Germinal center (tissue), 1 donor: ENCODE data around the gene DNAJC12.
"Not testable (repeated sequence)": the region's sequence is repeated elsewhere in the genome, so short reads cannot be mapped to it uniquely, and the experiment has no call there.

Source experiments
- DNase-seq: peaks from one replicate; pipeline ENCODE4 v3.0.0; 2012; ENCODE audit warnings: mixed read lengths, low spot score

DNAJC12 gene

DNA sequence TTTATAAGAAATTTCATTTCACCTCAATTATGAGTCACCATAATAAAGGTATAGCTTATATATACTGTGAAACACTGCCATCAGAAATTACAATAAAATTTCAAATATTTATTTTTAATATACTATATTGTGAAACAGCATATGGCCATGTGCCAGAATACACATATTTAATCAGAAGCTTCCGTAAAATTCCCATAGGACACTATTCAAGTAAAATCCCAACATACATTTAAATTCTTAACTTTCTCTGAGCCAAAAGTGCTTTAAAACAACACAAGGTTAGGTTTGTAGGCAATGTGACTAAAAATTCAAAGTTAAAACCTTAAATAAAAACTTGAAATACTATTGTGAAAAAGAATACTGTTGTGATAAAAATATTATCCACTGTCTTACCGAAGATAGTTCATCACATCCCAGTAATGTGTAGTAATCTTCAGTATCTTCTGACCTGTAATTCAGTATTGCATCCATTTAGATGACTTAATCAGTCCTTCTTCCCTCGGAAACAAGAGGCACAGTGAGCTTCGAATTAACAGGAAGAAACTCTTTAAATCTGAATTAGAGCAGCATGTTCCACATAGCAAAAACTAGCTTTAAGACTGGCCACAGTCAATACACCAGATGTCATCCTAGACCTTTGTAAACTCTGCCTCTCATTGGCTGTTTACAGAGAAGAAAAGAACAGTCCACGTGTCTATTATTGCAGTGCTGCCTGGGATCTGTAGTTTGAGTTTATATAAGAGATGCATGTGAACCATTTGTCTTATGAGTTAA, at the start of gene DNAJC12:
Gene DNAJC12, minus strand, starts transcription at position 648 of the 774 bp plus-strand sequence. Its CDS starts 177 bp downstream, at position 471.
- DNase-seq: peak; percentile 8

DNA sequence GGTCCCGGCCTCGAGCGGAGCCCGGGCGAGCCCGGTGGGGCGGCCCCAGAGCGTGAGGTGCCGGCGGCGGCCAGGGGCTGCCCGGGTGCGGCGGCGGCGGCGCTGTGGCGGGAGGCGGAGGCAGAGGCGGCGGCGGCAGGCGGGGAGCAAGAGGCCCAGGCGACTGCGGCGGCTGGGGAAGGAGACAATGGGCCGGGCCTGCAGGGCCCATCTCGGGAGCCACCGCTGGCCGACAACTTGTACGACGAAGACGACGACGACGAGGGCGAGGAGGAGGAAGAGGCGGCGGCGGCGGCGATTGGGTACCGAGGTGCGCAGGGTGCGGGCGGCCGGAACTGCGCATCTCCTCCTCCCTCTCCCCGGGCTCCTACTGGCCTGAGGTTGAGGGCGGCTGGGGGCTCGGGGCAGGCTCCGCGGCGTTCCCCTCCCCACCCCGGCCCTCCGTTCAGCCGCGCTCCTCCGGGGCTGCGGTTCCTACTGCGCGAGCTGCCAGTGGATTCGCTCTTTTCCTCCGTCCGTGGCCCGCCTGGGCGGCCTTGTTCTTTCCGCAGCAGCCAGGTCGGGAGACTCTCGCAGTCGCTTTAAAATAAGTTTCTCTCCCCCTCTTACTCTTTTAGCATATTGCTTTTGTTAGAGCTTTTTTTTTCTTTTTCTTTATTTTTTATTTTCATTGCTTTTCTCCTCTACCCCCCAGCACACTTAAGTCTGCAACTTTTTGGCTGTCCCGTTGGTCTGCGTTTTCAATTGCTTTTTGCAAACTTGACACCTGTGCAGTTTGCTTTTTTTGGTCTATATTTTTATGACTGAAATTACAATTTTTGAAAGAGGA, 47.1 kb upstream of the DNAJC12 start:
- peak; percentile 86 for DNase-seq

DNA sequence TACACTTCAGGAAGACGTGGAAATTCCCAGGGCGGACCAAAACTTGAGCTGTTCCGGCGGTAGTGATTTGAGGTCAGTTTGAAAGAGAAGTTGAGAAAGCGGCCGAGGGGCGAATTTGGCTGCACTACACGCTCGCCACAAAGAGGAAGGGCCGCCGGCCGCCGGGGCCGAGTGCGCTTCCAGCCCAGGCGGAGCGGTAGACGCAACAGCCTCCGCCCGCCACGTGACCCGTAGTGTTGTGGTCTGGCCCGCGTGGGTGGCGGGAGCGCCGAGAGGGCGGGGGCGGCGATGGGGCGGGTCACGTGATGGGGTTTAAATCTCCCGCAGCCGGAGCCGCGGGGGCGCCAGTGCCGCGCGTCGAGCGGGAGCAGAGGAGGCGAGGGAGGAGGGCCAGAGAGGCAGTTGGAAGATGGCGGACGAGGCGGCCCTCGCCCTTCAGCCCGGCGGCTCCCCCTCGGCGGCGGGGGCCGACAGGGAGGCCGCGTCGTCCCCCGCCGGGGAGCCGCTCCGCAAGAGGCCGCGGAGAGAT, 46.4 kb upstream of the DNAJC12 start, which contains the start of gene SIRT1:
Gene SIRT1, plus strand, starts transcription at position 344 of the 529 bp plus-strand sequence. Its CDS starts 66 bp downstream, at position 410.
- peak; percentile 93 for DNase-seq

DNA sequence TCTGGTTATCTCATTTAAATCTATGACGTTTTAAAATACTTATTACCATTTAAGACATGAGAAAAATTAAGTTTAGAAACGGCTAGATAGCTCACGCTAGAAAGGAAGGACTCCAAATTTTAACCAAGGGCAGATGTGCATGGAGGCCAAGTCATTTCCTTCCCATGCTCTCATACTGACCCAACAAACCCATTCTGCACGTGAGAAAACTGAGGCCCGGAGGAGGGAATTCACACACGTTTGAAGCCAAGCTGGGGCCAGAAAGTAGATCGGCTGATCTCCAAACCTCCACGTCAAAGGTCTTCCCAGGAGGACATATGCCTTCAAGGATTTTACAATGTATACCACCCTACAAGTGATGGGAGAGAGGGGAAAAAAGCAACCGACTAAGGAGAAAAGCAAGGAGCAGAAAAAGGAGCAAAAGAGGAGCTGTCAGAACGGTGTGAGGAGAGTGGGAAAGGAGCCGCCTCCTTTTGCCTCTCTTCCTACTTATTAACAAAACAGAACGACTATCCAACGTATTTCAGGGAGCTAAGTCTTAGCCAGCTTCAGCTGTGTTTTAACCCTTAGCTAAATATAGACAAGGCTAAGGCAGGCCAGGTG, 45.8 kb upstream of the DNAJC12 start:
- no peak for DNase-seq

DNA sequence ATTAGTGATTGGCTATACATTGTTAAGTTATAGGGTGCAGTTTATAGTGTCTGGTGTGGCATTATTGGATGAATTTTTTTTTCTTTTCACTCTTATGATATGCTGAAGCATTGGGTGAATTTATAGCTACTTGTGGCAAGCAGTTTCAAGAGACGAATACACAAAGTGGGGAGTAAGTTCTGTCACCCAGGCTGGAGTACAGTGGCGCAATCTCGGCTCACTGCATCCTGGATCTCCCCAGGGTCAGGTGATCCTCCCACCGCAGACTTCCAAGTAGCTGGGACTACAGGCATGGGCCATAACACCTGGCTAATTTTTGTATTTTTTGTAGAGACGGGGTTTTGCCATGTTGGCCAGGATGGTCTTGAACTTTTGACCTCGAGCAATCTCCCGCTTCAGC, 40.1 kb upstream of the DNAJC12 start:
- DNase-seq: no peak

DNA sequence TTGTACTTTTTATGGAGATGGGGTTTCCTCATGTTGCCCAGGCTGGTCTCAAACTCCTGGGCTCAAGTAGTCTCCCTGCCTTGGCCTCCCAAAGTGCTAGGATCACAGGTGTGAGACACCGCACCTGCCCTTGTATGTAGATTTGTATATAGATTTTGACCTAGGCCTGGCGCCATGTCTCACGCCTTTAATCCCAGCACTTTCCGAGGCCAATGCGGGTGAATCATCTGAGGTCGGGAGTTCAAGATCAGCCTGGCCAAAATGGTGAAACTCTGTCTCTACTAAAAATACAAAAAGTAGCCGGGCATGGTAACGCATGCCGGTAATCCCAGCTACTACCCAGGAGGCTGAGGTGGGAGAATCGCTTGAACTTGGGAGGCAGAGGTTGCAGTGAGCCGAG, 39.4 kb upstream of the DNAJC12 start:
- not testable (repeated sequence) for DNase-seq

DNA sequence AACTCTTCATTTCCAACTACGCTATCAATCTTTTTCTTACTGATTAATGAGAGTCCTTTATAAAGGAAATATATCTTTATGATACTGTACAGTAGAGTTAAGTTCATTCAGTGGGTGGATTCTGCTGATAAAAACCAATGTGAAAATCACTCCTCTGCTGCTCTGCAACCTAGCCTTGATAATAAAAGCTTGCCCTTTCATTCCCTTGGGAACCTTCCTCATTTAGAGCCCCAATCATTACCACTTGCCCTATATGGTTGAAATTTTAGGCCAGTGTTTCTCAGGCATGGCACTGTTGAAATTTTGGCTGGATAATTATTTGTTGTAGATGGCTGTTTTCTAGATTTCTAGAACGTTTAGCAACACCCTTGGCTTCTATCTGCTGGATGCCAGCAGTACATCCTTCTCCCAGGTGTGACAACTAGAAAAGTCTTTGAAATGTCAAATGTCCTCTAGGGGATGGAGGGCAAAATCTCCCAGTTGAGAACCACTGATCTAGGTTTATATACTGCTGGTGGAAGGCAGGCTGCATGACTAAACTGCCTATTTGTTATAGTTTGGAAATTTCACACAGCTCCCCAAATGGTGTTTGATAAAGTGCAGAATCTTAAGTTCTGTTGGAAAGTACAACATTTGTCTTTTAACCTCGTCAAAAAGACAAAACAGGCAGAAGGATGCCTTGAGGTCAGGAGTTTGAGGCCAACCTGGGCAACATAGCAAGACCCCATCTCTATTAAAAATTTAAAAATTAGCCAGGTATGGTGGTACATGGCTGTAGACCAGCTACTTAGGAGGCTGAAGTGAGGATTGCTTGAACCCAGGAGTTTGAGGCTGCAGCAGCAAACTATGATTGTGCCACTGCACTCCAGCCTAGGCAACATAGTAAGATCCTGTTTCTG, 37.6 kb upstream of the DNAJC12 start:
- DNase-seq: no peak

DNA sequence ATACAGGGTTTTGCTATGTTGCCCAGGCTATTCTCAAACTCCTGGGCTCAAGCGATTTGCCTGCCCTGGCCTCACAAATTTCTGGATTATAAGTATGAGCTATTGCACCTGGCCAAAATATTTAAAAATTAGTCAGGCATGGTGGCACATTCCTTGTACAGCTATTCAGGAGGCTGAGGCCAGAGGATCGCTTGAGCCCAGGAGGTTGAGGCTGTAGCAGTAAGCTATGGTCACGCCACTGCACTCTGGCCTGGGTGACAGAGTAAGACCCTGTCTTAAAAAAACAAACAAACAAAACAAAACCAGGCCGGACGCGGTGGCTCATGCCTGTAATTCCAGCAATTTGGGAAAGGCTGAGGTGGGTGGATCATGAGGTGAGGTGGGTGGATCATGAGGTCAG, 32.0 kb upstream of the DNAJC12 start:
- DNase-seq: no peak

DNA sequence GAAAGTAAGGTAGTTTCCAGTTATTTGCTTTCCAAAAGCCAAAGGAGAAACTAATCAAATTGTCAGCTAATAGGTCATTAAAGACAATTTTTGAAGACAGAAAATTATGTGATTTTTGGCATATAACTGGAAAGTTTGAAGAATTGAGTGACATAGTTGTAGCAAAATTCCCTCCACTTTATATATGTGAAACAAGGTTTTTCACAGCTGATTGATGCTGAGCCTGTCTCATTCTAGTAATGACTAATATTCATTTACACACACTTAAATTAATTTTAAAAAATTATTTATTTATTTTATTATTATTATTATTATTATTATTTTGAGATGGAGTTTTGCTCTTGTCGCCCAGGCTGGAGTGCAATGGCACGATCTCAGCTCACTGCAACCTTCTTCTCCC, 30.1 kb upstream of the DNAJC12 start:
- DNase-seq: no peak

DNA sequence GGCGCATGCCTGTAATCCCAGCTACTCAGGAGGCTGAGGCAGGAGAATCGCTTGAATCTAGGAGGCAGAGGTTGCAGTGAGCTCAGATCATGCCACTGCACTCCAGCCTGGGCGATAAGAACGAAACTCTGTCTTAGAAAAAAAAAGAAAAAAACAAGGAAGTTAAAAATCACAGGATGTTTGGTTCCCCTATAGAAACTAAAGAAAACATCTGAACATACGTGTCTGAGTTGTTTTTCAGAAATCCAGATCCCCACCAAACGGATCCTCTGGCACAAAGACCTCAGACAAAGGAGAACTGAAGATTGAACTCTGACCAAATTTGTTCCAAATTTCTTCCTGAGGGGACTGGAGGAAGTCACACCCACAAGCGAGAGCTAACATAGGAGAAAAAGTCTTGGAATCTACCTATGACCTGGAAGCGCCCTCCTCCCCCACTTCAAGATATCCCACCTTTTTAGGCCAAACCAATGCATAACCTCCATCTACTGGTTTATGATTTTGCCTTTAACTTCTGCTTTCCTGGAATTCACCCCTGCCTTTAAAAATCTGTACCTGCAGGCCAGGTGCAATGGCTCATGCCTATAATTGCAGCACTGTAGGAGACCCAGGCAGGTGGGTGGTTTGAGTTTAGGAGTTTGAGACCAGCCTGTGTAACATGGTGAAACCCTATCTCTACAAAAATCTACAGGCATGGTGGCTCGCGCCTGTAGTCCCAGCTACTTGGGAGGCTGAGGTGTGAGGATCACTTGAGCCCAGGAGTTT, 26.8 kb upstream of the DNAJC12 start:
- no peak for DNase-seq

DNA sequence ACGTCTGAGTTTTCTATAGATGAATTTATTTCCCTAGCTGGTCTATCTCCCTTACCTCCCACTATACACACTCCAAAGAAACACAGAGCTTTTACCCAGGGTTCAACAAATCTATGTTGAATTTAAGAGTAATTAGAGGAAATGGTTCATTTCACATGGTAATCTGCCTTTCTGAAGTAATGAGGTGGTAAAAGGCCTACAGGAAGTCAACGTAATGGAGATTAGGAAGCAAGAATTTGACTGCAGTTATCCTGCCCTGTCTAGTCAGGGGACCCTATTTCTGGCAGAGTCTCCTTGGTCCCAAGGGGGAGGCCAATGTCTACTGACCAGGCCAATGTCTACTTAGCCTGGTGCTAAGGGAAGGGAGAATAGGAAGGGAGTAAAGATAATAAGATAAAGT, 25.1 kb upstream of the DNAJC12 start:
- DNase-seq: no peak

DNA sequence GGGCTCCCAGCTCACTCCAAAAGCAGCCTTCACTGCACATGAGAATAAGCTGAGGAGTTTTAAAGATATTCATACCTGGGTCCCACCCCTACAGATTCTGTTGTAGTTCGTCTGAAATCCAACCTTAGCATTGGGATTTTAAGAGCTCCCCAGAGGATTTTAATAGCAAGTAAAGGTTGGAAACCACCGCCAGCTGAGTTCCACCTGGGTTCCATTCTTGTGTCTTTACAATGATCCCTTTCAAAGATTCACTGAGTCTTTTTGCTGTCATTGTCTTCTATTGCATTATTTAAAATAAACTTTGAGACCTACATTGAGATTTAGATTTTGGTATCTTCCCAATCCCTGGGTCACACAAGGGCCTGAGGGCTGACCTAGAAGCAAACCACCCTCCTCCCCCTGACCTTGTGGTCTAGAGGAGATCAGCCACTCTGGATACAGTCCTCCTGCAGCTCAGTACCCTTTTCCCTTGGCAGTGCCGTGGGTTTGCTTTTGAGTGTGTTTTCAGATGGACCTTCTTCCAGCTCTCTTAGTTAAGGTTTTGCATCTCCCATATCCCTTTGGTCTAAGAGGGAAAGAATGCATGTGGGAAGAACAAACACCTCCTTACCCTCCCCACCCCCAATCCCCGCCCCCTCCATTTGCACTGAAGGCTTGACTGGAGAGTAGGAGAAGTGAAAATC, 23.9 kb upstream of the DNAJC12 start:
- DNase-seq: no peak

DNA sequence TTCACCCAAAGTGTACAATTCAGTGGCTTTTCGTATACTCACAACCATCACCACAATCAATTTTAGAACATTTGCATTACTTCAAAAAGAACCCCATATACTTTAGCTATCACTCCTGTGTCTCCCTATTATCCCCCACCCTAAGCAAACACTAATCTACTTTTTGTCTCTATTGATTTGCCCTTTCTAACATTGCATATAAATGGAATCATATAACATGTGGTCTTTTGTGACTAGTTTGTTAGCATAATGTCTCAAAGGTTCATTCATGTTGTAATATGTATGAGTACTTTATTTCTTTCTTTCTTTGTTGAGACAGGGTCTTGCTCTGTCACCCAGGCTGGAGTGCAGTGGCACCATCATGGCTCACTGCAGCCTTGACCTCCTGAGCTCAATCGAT, 21.0 kb upstream of the DNAJC12 start:
- DNase-seq: no peak

DNA sequence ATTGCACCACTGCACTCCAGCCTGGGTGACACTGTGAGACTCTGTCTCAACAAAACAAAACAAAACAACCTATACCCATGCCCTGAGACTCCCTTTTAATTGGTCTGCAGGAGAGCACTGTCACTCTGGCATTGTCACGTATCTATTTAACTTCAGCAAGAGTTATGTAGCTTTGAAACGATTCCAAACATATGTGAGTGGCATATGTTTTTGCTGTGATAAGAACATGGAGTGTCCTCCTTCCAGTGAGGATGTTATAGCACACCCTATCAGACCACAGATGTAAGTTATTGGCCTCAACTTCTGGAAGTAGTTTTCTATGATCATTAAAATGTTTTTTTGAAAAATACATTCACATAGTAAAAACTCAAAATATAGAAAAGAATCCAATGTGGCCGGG, 15.5 kb upstream of the DNAJC12 start:
- DNase-seq: no peak

DNA sequence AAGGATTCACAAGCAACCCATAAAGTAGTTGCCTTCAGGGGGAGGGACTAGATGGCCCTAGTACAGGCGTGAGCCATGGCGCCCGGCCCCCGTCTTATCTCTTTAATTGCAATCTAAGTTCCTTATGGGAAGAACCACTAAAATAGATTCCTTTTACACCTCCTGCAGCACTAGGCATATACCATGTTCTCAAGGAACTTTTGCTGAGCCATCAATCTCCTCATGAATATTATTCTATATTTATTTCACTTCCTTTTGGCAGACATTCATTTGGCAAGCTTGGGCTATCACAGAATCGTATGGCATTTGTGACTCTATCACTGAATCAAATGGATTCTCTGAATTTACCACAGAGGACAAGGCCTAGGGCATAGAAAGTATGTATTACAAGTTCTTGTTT, 14.8 kb upstream of the DNAJC12 start:
- no peak for DNase-seq

DNA sequence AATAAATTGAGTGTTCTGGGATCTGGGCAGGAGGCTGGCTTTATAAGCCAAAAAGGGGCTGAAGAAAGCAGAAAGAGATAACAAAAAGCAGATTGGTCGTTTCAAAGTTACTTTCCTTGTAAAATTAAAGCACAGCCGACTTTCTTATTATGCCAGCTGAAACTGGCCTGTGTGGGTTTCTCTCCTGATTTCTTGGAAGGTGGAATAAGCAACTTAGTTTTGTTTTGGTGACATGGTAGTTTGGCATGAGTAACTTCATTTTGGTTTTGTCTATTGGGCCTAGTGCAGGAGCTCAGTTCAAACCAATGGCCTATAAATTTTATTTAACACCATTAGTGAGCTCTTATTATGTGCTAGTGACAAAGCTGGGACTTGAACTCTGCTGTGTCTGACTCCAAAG, 13.2 kb upstream of the DNAJC12 start:
- no peak for DNase-seq

DNA sequence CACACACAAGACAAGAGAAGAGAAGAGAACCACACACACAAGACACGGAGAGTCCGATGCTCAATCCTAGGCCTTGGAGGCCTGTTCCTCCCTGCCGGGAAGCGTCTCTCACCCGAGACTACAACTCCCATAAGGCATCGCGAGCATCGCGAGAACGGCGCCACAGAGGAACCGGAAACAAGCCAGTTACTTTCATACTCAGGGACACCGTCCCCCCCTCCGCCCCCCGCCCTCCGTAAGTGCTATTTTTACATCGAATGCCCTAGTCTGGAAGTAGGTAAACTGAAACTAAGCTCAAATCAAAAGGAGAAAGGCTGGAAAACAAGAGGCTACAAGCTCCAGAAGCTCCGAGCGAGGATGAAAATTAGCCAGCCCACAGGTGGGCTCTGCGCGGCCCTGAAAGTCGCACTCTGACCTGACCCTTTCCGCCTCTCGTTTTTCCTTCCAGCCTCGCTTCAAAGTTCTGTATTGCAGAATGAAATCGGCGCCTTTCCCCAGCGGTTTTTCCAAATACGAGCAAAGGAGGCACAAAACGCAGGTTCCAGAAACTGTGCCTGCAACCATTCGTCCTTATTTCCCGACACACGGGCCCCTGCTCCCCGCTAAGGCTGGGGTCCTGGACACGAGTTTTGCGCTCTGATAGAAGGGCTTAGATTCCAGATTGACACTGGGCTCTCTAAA, 11.5 kb upstream of the DNAJC12 start:
- DNase-seq: peak; percentile 86

DNA sequence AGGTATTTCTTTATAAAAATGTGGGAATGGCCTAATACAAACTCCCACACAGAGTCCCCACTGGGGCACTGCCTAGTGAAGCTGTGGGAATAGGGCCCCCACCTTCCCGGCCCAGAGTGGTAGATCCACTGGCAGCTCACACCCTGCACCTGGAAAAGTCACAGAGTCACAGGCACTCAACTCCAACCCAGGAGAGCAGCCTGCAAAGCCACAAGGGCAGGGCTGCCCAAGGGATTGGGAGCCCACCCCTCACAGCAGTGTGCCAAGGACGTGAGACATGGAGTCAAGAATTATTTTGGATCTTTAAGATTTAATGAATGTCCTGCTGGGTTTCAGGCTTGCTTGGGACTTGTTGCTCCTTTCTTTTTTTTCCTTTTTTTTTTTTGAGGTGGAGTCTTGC, 5.3 kb upstream of the DNAJC12 start:
- DNase-seq: no peak

DNA sequence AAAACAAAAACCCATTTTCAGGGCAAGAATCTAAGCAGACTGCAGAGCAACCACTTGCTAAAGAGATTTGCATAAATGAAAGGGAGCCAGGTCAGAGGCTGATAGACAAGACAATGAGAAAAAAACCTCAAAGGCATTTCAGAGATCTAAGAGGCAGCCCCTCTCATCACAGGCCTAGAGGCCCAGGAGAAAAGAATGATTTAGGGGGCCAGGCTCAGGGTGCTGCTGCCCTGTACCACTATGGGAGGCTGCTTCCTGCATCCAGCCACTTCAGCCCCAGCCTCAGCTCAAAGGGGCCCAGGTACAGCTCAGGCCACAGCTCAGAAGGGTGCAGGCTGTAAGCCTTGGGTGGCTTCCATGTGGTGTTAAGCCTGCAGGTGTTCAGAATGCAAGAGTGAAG, 3.7 kb upstream of the DNAJC12 start:
- DNase-seq: no peak

DNA sequence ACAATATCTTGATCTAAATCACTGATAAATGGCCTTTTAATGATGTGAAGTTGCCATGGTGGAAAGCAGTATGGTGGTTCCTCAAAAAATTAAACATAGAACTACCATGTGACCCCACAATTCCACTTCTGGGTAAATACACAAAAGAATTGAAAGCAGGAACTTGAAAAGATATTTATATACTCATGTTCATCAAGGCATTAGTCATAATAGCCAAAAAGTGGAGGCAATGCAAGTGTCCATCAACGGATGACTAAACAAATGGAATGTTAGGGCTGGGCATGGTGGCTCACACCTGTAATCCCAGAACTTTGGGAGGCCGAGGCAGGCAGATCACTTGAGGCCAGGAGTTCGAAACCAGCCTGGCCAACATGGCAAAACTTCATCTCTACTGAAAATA, 2.0 kb upstream of the DNAJC12 start:
- DNase-seq: no peak
